22Rv1 (cell line): Measurements from ENCODE around the gene BFAR.

ENCODE experiments used
- CTCF ChIP-seq: fragments of 450-650 bp; IDR thresholded peaks from 2 replicates; pipeline ENCODE4 v1.5.1; 2017; ENCODE audit warnings: mild to moderate bottlenecking
- ZFX ChIP-seq: fragments of 450-650 bp; IDR thresholded peaks from 2 replicates; pipeline ENCODE4 v1.6.1; 2017; ENCODE audit warnings: antibody characterized with exemption, borderline replicate concordance

GRCh38 chr16:14677627-14678026, 44.9 kb downstream of the BFAR start:
- no peak for TF ChIP-seq CTCF
- TF ChIP-seq ZFX = no peak
